HG03039 (cell line): ENCODE results near the gene OR11H7.
"Not testable (repeated sequence)": the region's sequence is repeated elsewhere in the genome, so short reads cannot be mapped to it uniquely, and the experiment has no call there.

Experiments used
- ATAC-seq: cut with Tn5 transposase; IDR thresholded peaks from one replicate; pipeline ENCODE4 v1.9.1; 2021; ENCODE audit warnings: mild to moderate bottlenecking, moderate library complexity; ENCODE audit not compliant: unreplicated experiment

Gene OR11H7

GRCh38 chr14:20228681-20229080, at the start of gene OR11H7:
OR11H7 (plus strand) TSS chr14:20228981.
- no peak for ATAC-seq

GRCh38 chr14:20179218-20179617, 49.6 kb upstream of the OR11H7 start:
- no peak for ATAC-seq

- no peak for ATAC-seq
Observed at GRCh38 chr14:20179880-20180279, 48.9 kb upstream of the OR11H7 start.

GRCh38 chr14:20180486-20180885, 48.3 kb upstream of the OR11H7 start:
- no peak for ATAC-seq

- no peak for ATAC-seq
Observed at GRCh38 chr14:20184181-20184580, 44.6 kb upstream of the OR11H7 start.

- ATAC-seq = no peak
Observed at GRCh38 chr14:20190596-20190995, 38.2 kb upstream of the OR11H7 start, which contains the start of gene OR11G2. OR11G2 (plus strand) TSS chr14:20190896; CDS start chr14:20197438, 6,542 bp downstream.

- no peak for ATAC-seq
Observed at GRCh38 chr14:20191396-20191795, 37.4 kb upstream of the OR11H7 start.

- no peak for ATAC-seq
Observed at GRCh38 chr14:20194101-20194500, 34.7 kb upstream of the OR11H7 start.

- ATAC-seq = not testable (repeated sequence)
Observed at GRCh38 chr14:20195170-20195569, 33.6 kb upstream of the OR11H7 start.

GRCh38 chr14:20195911-20196310, 32.9 kb upstream of the OR11H7 start:
- ATAC-seq = no peak

- ATAC-seq = no peak
Observed at GRCh38 chr14:20197459-20197858, 31.3 kb upstream of the OR11H7 start.

- ATAC-seq = no peak
Observed at GRCh38 chr14:20198991-20199390, 29.8 kb upstream of the OR11H7 start.

- ATAC-seq = no peak
Observed at GRCh38 chr14:20204721-20205120, 24.1 kb upstream of the OR11H7 start.

- ATAC-seq = no peak
Observed at GRCh38 chr14:20209595-20209994, 19.2 kb upstream of the OR11H7 start.

- ATAC-seq = not testable (repeated sequence)
Observed at GRCh38 chr14:20212406-20212805, 16.4 kb upstream of the OR11H7 start.

GRCh38 chr14:20215196-20215595, 13.6 kb upstream of the OR11H7 start:
- no peak for ATAC-seq

GRCh38 chr14:20219033-20219432, 9.7 kb upstream of the OR11H7 start:
- no peak for ATAC-seq

- ATAC-seq = no peak
Observed at GRCh38 chr14:20223410-20223809, 5.4 kb upstream of the OR11H7 start, which contains the start of gene OR11H6. OR11H6 (plus strand) TSS chr14:20223710; CDS start chr14:20223710, 0 bp downstream.

GRCh38 chr14:20235415-20235814, 6.6 kb downstream of the OR11H7 start:
- not testable (repeated sequence) for ATAC-seq

GRCh38 chr14:20247646-20248246, 19.0 kb downstream of the OR11H7 start:
- ATAC-seq = no peak

GRCh38 chr14:20262642-20263128, 33.9 kb downstream of the OR11H7 start:
- no peak for ATAC-seq

- ATAC-seq = not testable (repeated sequence)
Observed at GRCh38 chr14:20264361-20264760, 35.6 kb downstream of the OR11H7 start.

- ATAC-seq = no peak
Observed at GRCh38 chr14:20274062-20274461, 45.3 kb downstream of the OR11H7 start.
